HCEC 1CT (cell line): ENCODE data around the gene PMP22.
A peak's percentile ranks its signal among the peaks of the same experiment; 100 is the strongest.

Experiments used
- DNase-seq: peaks from one replicate; pipeline ENCODE4 v3.0.0-alpha.2; 2017

PMP22 gene

DNA sequence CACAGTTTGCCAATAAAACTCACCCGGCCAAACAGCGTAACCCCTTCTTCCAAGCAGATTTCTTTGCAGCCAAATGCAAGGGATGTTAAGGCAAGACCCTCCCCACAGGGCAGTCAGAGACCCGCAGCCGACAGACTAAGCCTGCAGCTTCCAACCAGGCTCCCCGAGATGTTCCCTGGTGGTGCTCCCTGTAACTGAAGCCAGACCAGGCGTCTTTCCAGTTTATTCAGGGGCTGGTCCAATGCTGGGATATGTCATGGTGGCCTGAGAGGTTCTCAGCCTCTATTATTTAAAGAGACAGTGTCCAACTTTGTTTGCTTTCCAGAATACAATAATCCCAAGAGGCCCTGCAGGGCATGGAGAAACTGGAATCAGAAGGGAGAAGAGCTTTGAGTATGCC is at the start of gene PMP22:
TSS of gene PMP22 (minus strand) at position 196 of the 400 bp plus-strand sequence. CDS start 4,599 bp downstream, outside the sequence.
- DNase-seq: peak; percentile 42

GRCh38 chr17:15311996-15312395 is 46.9 kb upstream of the PMP22 start:
- no peak for DNase-seq

DNA sequence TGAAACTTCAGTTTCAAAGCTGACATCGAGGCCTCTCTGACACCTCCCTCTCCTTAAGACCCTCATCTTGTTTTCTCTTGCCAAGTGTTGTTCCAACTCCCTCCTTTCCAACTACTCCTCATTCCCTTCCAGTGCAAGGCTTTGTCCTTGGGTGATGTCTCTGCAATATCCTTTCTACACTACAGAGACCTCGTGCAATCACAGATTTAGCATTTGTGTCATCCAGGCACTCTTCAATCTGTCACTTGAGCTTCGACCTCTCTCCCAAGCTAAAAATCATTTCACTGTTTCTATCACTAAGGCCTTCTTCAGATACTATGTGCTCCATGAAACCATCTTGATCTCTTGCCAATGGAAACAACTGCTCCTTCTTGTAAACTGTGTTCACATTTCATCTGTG is 44.7 kb upstream of the PMP22 start:
- no peak for DNase-seq

- DNase-seq: no peak
Measured at GRCh38 chr17:15309236-15309635, 44.1 kb upstream of the PMP22 start.

GRCh38 chr17:15308758-15309157 is 43.6 kb upstream of the PMP22 start:
- no peak for DNase-seq

DNA sequence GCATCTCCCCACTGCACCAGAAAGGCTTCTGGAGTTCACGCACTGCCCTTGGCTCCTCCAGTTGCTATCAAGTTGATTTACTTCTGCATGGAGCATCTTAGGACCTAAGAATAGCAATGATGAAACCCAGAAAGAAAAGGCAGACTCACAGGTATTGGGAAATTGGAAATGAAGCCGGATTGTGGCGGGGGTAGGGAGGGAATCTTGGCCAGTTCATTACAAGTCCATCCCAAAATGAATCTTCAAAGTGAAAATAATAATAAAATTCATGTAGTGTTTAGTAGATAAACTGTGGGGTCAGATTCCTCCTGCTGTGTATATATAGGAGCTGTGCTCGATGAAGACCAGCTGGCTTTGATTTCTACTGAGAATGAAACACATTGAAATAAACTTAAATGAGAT is 42.6 kb upstream of the PMP22 start:
- DNase-seq: no peak

DNA sequence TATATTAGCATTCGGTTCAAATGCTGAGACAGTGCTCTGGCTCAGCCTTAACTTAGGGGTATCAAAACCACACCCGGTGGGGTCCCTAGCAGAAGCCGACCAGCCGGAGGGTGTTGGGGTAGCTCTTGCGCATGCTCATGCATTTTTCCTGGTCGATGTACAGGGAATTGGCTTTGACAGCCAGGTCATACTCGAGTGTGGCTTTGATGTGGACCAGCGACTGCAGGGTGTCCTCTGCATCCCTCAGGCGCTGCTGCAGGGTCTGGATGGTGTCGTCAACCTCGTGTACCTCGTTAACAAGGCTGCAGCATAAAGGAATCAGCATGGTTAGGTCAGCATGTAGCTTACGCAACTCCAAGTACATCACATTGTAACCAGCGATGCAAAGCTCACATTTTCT is 38.7 kb upstream of the PMP22 start:
- no peak for DNase-seq

GRCh38 chr17:15303268-15303667 is 38.1 kb upstream of the PMP22 start:
- DNase-seq: no peak

GRCh38 chr17:15301845-15302244 is 36.7 kb upstream of the PMP22 start:
- no peak for DNase-seq

DNA sequence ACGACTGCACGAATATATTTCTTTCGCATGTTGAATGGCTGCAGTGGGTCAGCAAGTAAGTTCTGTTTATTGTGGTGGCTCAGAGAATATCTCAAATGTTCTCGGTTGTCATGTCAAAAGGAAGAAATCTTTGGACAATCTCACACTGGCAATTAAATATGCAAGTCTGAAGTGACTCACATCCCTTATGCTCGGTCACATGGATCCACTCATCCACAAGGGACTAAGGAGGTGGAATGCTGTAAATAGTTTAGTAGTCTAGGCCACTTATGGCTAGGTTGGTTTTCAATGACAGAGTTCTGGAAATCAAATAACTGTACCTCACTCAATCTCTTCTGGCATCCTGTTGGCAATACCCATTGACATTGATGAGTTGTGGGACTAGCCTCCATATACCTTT is 33.0 kb upstream of the PMP22 start:
- peak; percentile 71 for DNase-seq

DNA sequence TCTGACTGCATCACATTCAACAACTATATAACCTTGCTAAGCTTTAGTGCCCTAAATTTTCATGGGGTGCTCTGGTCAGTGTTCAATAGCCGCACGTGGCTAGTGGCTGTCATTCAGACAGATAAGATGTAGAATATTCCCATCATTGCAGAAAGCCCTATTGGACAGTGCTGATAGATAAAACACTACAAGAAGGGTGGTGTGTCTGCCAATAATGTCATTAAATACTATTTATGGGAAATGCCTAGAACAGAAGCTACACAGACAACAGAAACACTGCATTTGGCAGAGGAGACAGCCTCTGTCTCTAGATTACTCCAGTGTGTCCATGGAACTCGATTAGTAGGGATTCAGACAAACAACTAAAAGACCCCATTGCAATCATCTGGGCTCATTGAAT is 28.4 kb upstream of the PMP22 start:
- DNase-seq: no peak

DNA sequence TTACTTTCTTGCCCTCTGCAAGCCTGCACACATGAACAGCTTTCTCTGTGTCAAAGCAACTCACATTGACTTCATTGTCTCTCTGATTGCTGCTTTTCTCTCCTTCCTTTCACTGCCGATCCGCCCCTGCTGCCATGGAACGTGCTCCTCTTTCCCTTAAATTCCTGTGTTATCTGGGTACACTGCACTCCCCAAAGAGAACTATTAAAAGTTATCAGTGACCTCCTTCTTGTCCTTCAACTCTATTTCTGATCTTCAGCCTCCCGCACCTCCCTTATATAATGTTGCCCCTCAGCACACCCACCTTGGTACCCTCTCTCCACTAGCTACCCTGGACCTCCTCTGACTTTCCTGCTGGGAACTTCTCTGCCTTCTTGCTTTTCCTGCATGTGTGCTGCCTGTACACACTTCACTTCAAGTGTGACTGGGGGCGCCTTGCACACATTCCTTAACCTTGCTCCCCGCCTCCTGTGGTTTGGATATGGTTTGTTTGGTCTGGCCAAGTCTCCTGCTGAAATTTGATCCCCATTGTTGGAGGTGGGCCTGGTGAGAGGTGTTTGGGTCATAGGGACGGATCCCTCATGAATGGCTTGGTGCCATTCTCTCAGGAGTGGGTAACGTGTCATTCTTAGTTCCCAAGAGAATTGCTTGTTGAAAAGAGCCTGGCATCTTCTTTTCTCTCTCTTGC is 26.7 kb upstream of the PMP22 start:
- DNase-seq: no peak

GRCh38 chr17:15290605-15291004 is 25.5 kb upstream of the PMP22 start:
- no peak for DNase-seq

GRCh38 chr17:15289285-15290183 is 24.4 kb upstream of the PMP22 start:
- peak; percentile 83 for DNase-seq

DNA sequence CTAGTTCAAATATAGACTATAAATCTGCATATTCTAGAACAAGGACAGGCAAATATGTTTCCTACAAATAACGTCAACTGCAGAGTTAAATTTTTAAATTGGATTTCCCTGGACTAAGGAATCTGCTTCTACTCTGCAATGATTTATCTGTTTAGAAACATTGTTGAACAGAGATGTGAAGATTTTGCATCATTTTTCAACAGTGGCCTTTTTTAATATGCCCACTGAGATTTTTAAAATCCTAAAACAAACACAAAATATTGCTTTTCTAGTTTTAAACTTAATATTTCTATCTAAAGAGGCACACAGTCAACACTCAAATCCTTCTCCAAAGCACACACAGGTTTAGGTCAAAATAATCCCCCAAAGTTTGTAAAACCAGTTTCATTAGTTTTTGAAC is 23.7 kb upstream of the PMP22 start:
- no peak for DNase-seq

DNA sequence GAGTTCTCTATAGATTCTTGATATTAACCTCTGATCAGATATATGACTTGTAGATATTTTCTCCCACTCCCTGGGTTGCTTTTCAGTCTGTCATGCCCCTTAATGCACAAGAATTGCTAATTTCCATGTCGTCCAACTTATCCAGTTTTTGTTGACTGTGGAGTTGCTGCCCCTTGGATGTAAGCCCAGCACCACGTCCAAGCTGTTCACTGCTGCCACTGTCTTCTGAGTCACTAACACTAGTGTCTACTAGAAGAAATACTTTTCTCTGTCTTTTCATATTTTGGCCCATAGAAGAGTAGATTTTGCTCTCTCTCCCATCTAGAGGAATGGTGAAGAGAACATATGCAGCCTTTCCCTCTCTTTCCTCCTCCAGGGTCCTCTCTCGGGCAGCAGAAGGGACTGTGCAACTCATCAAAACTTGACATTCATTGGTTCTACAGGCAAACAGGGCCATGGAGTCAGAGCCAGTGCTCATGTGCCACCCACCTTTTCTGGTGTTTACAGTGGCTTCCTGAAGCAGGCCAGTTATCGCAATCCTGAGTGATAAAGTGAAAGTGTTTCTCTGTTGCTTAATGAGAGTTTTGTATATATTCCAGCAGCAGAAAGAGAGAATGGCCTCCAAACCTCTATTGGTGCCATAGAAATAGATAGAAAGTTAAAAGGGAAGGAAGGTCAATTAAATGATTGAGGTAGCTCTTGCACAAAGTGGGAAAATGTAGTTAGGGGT is 22.6 kb upstream of the PMP22 start:
- no peak for DNase-seq

DNA sequence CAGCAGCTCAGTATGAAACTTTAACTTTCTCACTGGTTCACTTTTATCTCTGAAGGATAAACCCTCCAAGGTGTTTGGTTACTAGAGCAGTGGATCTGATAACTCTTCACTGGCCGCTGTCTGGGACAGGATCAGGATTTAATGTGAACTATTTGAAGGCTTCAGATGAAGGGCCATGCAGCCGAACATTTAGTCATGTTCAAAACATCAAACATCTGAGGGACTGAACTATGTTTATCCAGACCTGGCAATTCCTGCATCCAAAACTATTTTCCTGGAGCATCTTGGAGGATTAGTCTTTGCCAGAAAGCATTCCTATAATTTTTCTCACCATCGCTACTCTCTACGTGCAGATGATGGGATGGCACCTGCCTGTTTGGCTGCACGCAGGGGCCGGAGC is 20.3 kb upstream of the PMP22 start:
- DNase-seq: no peak

- no peak for DNase-seq
Measured at GRCh38 chr17:15284537-15284936, 19.4 kb upstream of the PMP22 start.

- DNase-seq: no peak
Measured at GRCh38 chr17:15284107-15284506, 19.0 kb upstream of the PMP22 start.

GRCh38 chr17:15281909-15282308 is 16.8 kb upstream of the PMP22 start:
- no peak for DNase-seq

- DNase-seq: peak; percentile 97
Measured at GRCh38 chr17:15278924-15279477, 13.9 kb upstream of the PMP22 start.

GRCh38 chr17:15278380-15278779 is 13.3 kb upstream of the PMP22 start:
- no peak for DNase-seq

- DNase-seq: no peak
Measured at GRCh38 chr17:15274017-15274416, 8.9 kb upstream of the PMP22 start.
